Transverse colon (tissue), 4 donors: Measurements from ENCODE around the gene RBFOX2.

Experiments
- EP300 ChIP-seq: sonication (generic); formaldehyde crosslinking; IDR thresholded peaks from one replicate; pipeline ENCODE4 v1.6.1; 2017; ENCODE audit warnings: antibody characterized with exemption, low read depth
- POLR2A ChIP-seq: fragments of 450-650 bp; IDR thresholded peaks from one replicate; pipeline ENCODE4 v1.6.1; 2016; ENCODE audit warnings: antibody characterized with exemption, mild to moderate bottlenecking, moderate library complexity
- POLR2AphosphoS5 ChIP-seq, 3 donors: sonication (generic); formaldehyde crosslinking; IDR thresholded peaks; one replicate each; pipeline ENCODE4 v1.6.1; 2016; ENCODE audit warnings: antibody characterized with exemption in 3 of 3
- TF ChIP-seq, protein P1 (sequence below), 5 experiments: fragments of 200-600 bp in 3 of 5; fragments of 450-650 bp in 2 of 5; sonication (generic) in 3 of 5; IDR thresholded peaks; 1 replicate in 2 of 5; 2 replicates in 3 of 5; pipeline ENCODE4 v1.5.1; 2016 to 2017; ENCODE audit warnings: antibody characterized with exemption in 5 of 5, inconsistent platforms in 3 of 5, mild to moderate bottlenecking in 2 of 5, moderate library complexity in 1 of 5

- TF ChIP-seq, protein P1, sequence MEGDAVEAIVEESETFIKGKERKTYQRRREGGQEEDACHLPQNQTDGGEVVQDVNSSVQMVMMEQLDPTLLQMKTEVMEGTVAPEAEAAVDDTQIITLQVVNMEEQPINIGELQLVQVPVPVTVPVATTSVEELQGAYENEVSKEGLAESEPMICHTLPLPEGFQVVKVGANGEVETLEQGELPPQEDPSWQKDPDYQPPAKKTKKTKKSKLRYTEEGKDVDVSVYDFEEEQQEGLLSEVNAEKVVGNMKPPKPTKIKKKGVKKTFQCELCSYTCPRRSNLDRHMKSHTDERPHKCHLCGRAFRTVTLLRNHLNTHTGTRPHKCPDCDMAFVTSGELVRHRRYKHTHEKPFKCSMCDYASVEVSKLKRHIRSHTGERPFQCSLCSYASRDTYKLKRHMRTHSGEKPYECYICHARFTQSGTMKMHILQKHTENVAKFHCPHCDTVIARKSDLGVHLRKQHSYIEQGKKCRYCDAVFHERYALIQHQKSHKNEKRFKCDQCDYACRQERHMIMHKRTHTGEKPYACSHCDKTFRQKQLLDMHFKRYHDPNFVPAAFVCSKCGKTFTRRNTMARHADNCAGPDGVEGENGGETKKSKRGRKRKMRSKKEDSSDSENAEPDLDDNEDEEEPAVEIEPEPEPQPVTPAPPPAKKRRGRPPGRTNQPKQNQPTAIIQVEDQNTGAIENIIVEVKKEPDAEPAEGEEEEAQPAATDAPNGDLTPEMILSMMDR (IDR thresholded peaks at IDR 0.05) = no peak
- no peak for TF ChIP-seq EP300
- TF ChIP-seq POLR2AphosphoS5 (IDR thresholded peaks at IDR 0.05) = no peak
- no peak for TF ChIP-seq POLR2A
Measured at GRCh38 chr22:35752863-35753189, 275.8 kb downstream of the RBFOX2 start.
